MM.1S (cell line): Measurements from ENCODE around the gene TMEM45B.
"Not testable (repeated sequence)": the region's sequence is repeated elsewhere in the genome, so short reads cannot be mapped to it uniquely, and the experiment has no call there.

ENCODE experiments used
- DNase-seq: peaks from one replicate; pipeline ENCODE4 v3.0.0-alpha.2; 2015
- H2AFZ ChIP-seq: fragments of 300-600 bp; sonication (generic); 2 replicates; pipeline ENCODE4 v1.6.0; 2016; ENCODE audit warnings: antibody characterized with exemption, low read length
- H3F3A ChIP-seq: fragments of 300-600 bp; sonication (generic); 2 replicates; pipeline ENCODE4 v1.6.1; 2016; ENCODE audit warnings: mild to moderate bottlenecking, antibody characterized with exemption, low read length, moderate library complexity, mixed read lengths; ENCODE audit not compliant: insufficient read depth
- H3K27ac ChIP-seq: fragments of 300-600 bp; sonication (generic); 2 replicates; pipeline ENCODE4 v1.5.1; 2016; ENCODE audit warnings: mild to moderate bottlenecking, low read length
- H3K27me3 ChIP-seq: fragments of 300-600 bp; sonication (generic); replicated peaks from 2 replicates; pipeline ENCODE4 v1.6.0; 2016; ENCODE audit warnings: low read length; ENCODE audit not compliant: insufficient read depth
- H3K36me3 ChIP-seq: fragments of 300-600 bp; sonication (generic); replicated peaks from 2 replicates; pipeline ENCODE4 v1.6.1; 2016; ENCODE audit warnings: mild to moderate bottlenecking, low read length, mixed read lengths; ENCODE audit not compliant: insufficient read depth
- H3K4me1 ChIP-seq: fragments of 300-600 bp; sonication (generic); 2 replicates; pipeline ENCODE4 v1.6.1; 2016; ENCODE audit warnings: low read length, mixed read lengths
- H3K4me2 ChIP-seq: fragments of 300-600 bp; sonication (generic); 2 replicates; pipeline ENCODE4 v1.6.0; 2016; ENCODE audit warnings: low read depth, low read length
- H3K4me3 ChIP-seq: fragments of 300-600 bp; sonication (generic); 2 replicates; pipeline ENCODE4 v1.5.1; 2016; ENCODE audit warnings: low read length, mixed read lengths
- H3K79me2 ChIP-seq: fragments of 300-600 bp; sonication (generic); 2 replicates; pipeline ENCODE4 v1.6.1; 2016; ENCODE audit warnings: mixed run types, low read length, mixed read lengths
- H3K9ac ChIP-seq: fragments of 300-600 bp; sonication (generic); 2 replicates; pipeline ENCODE4 v1.6.1; 2016; ENCODE audit warnings: low read length, mixed read lengths
- H3K9me2 ChIP-seq: fragments of 300-600 bp; sonication (generic); replicated peaks from 2 replicates; pipeline ENCODE4 v1.6.1; 2016; ENCODE audit warnings: mild to moderate bottlenecking, low read length, mixed read lengths; ENCODE audit not compliant: insufficient read depth
- H3K9me3 ChIP-seq: fragments of 300-600 bp; sonication (generic); replicated peaks from 2 replicates; pipeline ENCODE4 v1.6.1; 2016; ENCODE audit warnings: mild to moderate bottlenecking, low read length, mixed read lengths; ENCODE audit not compliant: insufficient read depth
- H4K20me1 ChIP-seq: fragments of 300-600 bp; sonication (generic); 2 replicates; pipeline ENCODE4 v1.6.1; 2016; ENCODE audit warnings: mild to moderate bottlenecking, low read length, moderate library complexity, mixed read lengths; ENCODE audit not compliant: insufficient read depth
- CTCF ChIP-seq: fragments of 300-600 bp; sonication (generic); IDR thresholded peaks from 2 replicates; pipeline ENCODE4 v1.5.1; 2016; ENCODE audit warnings: antibody characterized with exemption, low read length, mixed read lengths
- EZH2 ChIP-seq: fragments of 300-600 bp; sonication (generic); optimal IDR thresholded peaks from 2 replicates; pipeline ENCODE3; 2017; ENCODE audit warnings: low read depth, mild to moderate bottlenecking, antibody characterized with exemption, low read length, mixed read lengths
- EZH2phosphoT487 ChIP-seq: fragments of 300-600 bp; sonication (generic); IDR thresholded peaks from 2 replicates; pipeline ENCODE4 v1.6.1; 2018; ENCODE audit warnings: antibody characterized with exemption, low read length

The TMEM45B gene

GRCh38 chr11:129817534-129818051 is 1.9 kb downstream of the TMEM45B start:
- no peaks in the 10 kb centered on the region for H3K27me3 ChIP-seq
- no peaks in the 10 kb centered on the region for H4K20me1 ChIP-seq
- no peaks in the 10 kb centered on the region for H3K9me2 ChIP-seq
- TF ChIP-seq EZH2phosphoT487 (no peak), CTCF (no peak)
- H3K9me3 ChIP-seq, result no peaks in the 10 kb centered on the region
- no peaks in the 10 kb centered on the region for H3K4me1 ChIP-seq
- no peak overlapping the region for H2AFZ ChIP-seq
- no peak overlapping the region for H3K27ac ChIP-seq
- DNase-seq, result no peak
- H3K79me2 ChIP-seq, result no peaks in the 10 kb centered on the region
- no peaks in the 10 kb centered on the region for H3F3A ChIP-seq
- H3K36me3 ChIP-seq, result no peaks in the 10 kb centered on the region
- H3K9ac ChIP-seq, result no peak overlapping the region
- no peak overlapping the region for H3K4me3 ChIP-seq
- H3K4me2 ChIP-seq, result no peak overlapping the region

- H3F3A ChIP-seq, DNase-seq, H3K4me3 ChIP-seq, H3K9me3 ChIP-seq, H3K9ac ChIP-seq, H4K20me1 ChIP-seq, H3K79me2 ChIP-seq, H3K27me3 ChIP-seq, H3K4me1 ChIP-seq, H3K9me2 ChIP-seq, H3K4me2 ChIP-seq, H2AFZ ChIP-seq, H3K36me3 ChIP-seq, H3K27ac ChIP-seq: not testable (repeated sequence)
These were observed 2.6 kb downstream of the TMEM45B start for GRCh38 chr11:129818236-129818635.

GRCh38 chr11:129819237-129819636 is 3.6 kb downstream of the TMEM45B start:
- Histone ChIP-seq H3K27me3 (no peaks in the 10 kb centered on the region), H3K4me1 (no peaks in the 10 kb centered on the region), H3K27ac (no peak overlapping the region)

GRCh38 chr11:129820228-129820627 is 4.6 kb downstream of the TMEM45B start:
- not testable (repeated sequence) for H3K4me3 ChIP-seq, H3K4me2 ChIP-seq, H3K9me3 ChIP-seq, H4K20me1 ChIP-seq, H2AFZ ChIP-seq, H3K79me2 ChIP-seq, H3K4me1 ChIP-seq, H3K36me3 ChIP-seq, H3K9me2 ChIP-seq, H3K27me3 ChIP-seq, H3K9ac ChIP-seq, DNase-seq, H3K27ac ChIP-seq, H3F3A ChIP-seq

More at GRCh38 chr11:129819237-129819636, 3.6 kb downstream of the TMEM45B start:
- H3K4me2 ChIP-seq, result no peak overlapping the region
- no peak overlapping the region for H3K9ac ChIP-seq
- H3K9me3 ChIP-seq, result no peaks in the 10 kb centered on the region
- H3K36me3 ChIP-seq, result no peaks in the 10 kb centered on the region
- no peak for TF ChIP-seq EZH2phosphoT487
- TF ChIP-seq CTCF, result no peak
- no peak for TF ChIP-seq EZH2
- H3K4me3 ChIP-seq, result no peak overlapping the region
- no peaks in the 10 kb centered on the region for H3K9me2 ChIP-seq
- H2AFZ ChIP-seq, result no peak overlapping the region
- H3F3A ChIP-seq, result no peaks in the 10 kb centered on the region
- H4K20me1 ChIP-seq, result no peaks in the 10 kb centered on the region
- no peaks in the 10 kb centered on the region for H3K79me2 ChIP-seq
- no peak for DNase-seq

GRCh38 chr11:129823281-129823680 is 7.6 kb downstream of the TMEM45B start:
- DNase-seq, H3K9me2 ChIP-seq, H3K36me3 ChIP-seq, H3K4me2 ChIP-seq, H3K27ac ChIP-seq, H2AFZ ChIP-seq, H3K4me1 ChIP-seq, H3F3A ChIP-seq, H3K27me3 ChIP-seq, H4K20me1 ChIP-seq, H3K79me2 ChIP-seq, H3K9ac ChIP-seq, H3K4me3 ChIP-seq, H3K9me3 ChIP-seq: not testable (repeated sequence)

- H3K27me3 ChIP-seq, H3K9me2 ChIP-seq, H3K9ac ChIP-seq, H3K4me3 ChIP-seq, H3F3A ChIP-seq, H3K27ac ChIP-seq, H3K79me2 ChIP-seq, H3K36me3 ChIP-seq, DNase-seq, H3K4me1 ChIP-seq, H3K4me2 ChIP-seq, H3K9me3 ChIP-seq, H2AFZ ChIP-seq, H4K20me1 ChIP-seq: not testable (repeated sequence)
These were observed 8.2 kb downstream of the TMEM45B start for GRCh38 chr11:129823799-129824198.
